WTC11 (cell line): ENCODE measurements around the gene ABCB10. TPM values are rescaled to one million over a fixed set of nuclear protein-coding genes. Genes with fewer than 3 reads are reported as not detected.

Experiments
- CDX4 ChIP-seq: fragments of 250-450 bp; sonication (Bioruptor Pico); IDR thresholded peaks from 2 replicates; pipeline ENCODE4 v1.9.0; 2021; ENCODE audit warnings: moderate library complexity, mild to moderate bottlenecking, inconsistent platforms, borderline replicate concordance
- CREB1 ChIP-seq: sonication (generic); formaldehyde crosslinking; IDR thresholded peaks from 2 replicates; pipeline ENCODE4 v1.8.0; 2023; ENCODE audit warnings: mild to moderate bottlenecking, missing genetic modification reagents
- CREM ChIP-seq: sonication (generic); formaldehyde crosslinking; IDR thresholded peaks from 2 replicates; pipeline ENCODE4 v1.8.1; 2022; ENCODE audit warnings: mild to moderate bottlenecking, missing genetic modification reagents, moderate library complexity
- E2F1 ChIP-seq: sonication (generic); formaldehyde crosslinking; IDR thresholded peaks from 2 replicates; pipeline ENCODE4 v1.8.0; 2022; ENCODE audit warnings: mild to moderate bottlenecking, missing genetic modification reagents
- FOXJ3 ChIP-seq: sonication (generic); formaldehyde crosslinking; IDR thresholded peaks from 2 replicates; pipeline ENCODE4 v1.9.0; 2021; ENCODE audit warnings: missing genetic modification reagents, mild to moderate bottlenecking, borderline replicate concordance
- FOXP1 ChIP-seq: sonication (generic); formaldehyde crosslinking; IDR thresholded peaks from 2 replicates; pipeline ENCODE4 v1.8.0; 2022; ENCODE audit warnings: missing genetic modification reagents, mild to moderate bottlenecking, moderate library complexity, borderline replicate concordance
- GABPB1 ChIP-seq: sonication (generic); formaldehyde crosslinking; IDR thresholded peaks from 2 replicates; pipeline ENCODE4 v1.8.1; 2023; ENCODE audit warnings: mild to moderate bottlenecking, missing genetic modification reagents
- JUN ChIP-seq: sonication (generic); formaldehyde crosslinking; IDR thresholded peaks from 2 replicates; pipeline ENCODE4 v1.8.0; 2023; ENCODE audit warnings: mild to moderate bottlenecking, missing genetic modification reagents
- KAT7 ChIP-seq: sonication (generic); formaldehyde crosslinking; IDR thresholded peaks from 2 replicates; pipeline ENCODE4 v1.8.1; 2023; ENCODE audit warnings: missing genetic modification reagents, mild to moderate bottlenecking, borderline replicate concordance
- MYBL2 ChIP-seq: sonication (generic); formaldehyde crosslinking; IDR thresholded peaks from 2 replicates; pipeline ENCODE4 v1.8.1; 2023; ENCODE audit warnings: mild to moderate bottlenecking, moderate library complexity, missing genetic modification reagents
- NR1H2 ChIP-seq: sonication (generic); formaldehyde crosslinking; IDR thresholded peaks from 2 replicates; pipeline ENCODE4 v1.9.0; 2021; ENCODE audit warnings: mild to moderate bottlenecking, moderate library complexity, missing genetic modification reagents
- PREB ChIP-seq: sonication (generic); formaldehyde crosslinking; IDR thresholded peaks from 2 replicates; pipeline ENCODE4 v1.8.1; 2022; ENCODE audit warnings: mild to moderate bottlenecking, missing genetic modification reagents, moderate library complexity, borderline replicate concordance
- RELA ChIP-seq: sonication (generic); formaldehyde crosslinking; IDR thresholded peaks from 2 replicates; pipeline ENCODE4 v1.8.1; 2022; ENCODE audit warnings: missing genetic modification reagents, mild to moderate bottlenecking, borderline replicate concordance
- SMAD3 ChIP-seq: sonication (generic); formaldehyde crosslinking; IDR thresholded peaks from 2 replicates; pipeline ENCODE4 v1.8.0; 2022; ENCODE audit warnings: missing genetic modification reagents, mild to moderate bottlenecking, borderline replicate concordance
- STAT6 ChIP-seq: sonication (generic); formaldehyde crosslinking; conservative IDR thresholded peaks from 2 replicates; pipeline ENCODE4 v1.8.1; 2023; ENCODE audit warnings: mild to moderate bottlenecking, low read depth, missing genetic modification reagents, moderate library complexity
- TEAD1 ChIP-seq: sonication (generic); formaldehyde crosslinking; IDR thresholded peaks from 2 replicates; pipeline ENCODE4 v1.8.0; 2022; ENCODE audit warnings: mild to moderate bottlenecking, missing genetic modification reagents
- TEAD4 ChIP-seq: sonication (generic); formaldehyde crosslinking; IDR thresholded peaks from 2 replicates; pipeline ENCODE4 v1.8.0; 2022; ENCODE audit warnings: mild to moderate bottlenecking, missing genetic modification reagents
- TP53 ChIP-seq: sonication (generic); formaldehyde crosslinking; IDR thresholded peaks from 2 replicates; pipeline ENCODE4 v1.8.1; 2023; ENCODE audit warnings: mild to moderate bottlenecking, missing genetic modification reagents
- ZNF121 ChIP-seq: sonication (generic); formaldehyde crosslinking; IDR thresholded peaks from 2 replicates; pipeline ENCODE4 v1.8.0; 2023; ENCODE audit warnings: missing genetic modification reagents
- ZNF219 ChIP-seq: sonication (generic); formaldehyde crosslinking; IDR thresholded peaks from 2 replicates; pipeline ENCODE4 v1.8.0; 2023; ENCODE audit warnings: missing genetic modification reagents, mild to moderate bottlenecking, borderline replicate concordance
- ZNF416 ChIP-seq: fragments of 250-450 bp; sonication (Bioruptor Pico); IDR thresholded peaks from 2 replicates; pipeline ENCODE4 v1.9.0; 2021; ENCODE audit warnings: mild to moderate bottlenecking, inconsistent platforms
- ZNF423 ChIP-seq: fragments of 250-450 bp; sonication (Bioruptor Pico); IDR thresholded peaks from 2 replicates; pipeline ENCODE4 v2.1.2; 2022; ENCODE audit warnings: mild to moderate bottlenecking, moderate library complexity
- ZNF512 ChIP-seq: sonication (generic); formaldehyde crosslinking; IDR thresholded peaks from 2 replicates; pipeline ENCODE4 v1.8.1; 2022; ENCODE audit warnings: missing genetic modification reagents, borderline replicate concordance
- total RNA-seq: library from RNA; stranded (reverse); gene quantifications from 3 replicates; pipeline ENCODE4 v1.2.3, GENCODE V29; 2021
- TF ChIP-seq, protein P1 (sequence below): sonication (generic); formaldehyde crosslinking; IDR thresholded peaks from 2 replicates; pipeline ENCODE4 v1.8.1; 2022; ENCODE audit warnings: low read depth, mild to moderate bottlenecking, moderate library complexity, missing genetic modification reagents, borderline replicate concordance
- TF ChIP-seq, protein P2 (sequence below): sonication (generic); formaldehyde crosslinking; IDR thresholded peaks from 2 replicates; pipeline ENCODE4 v1.8.1; 2022; ENCODE audit warnings: mild to moderate bottlenecking, moderate library complexity, missing genetic modification reagents
- TF ChIP-seq, protein P3 (sequence below): sonication (generic); formaldehyde crosslinking; IDR thresholded peaks from 2 replicates; pipeline ENCODE4 v1.8.1; 2023; ENCODE audit warnings: mild to moderate bottlenecking, missing genetic modification reagents, moderate library complexity

Gene ABCB10
- total RNA-seq, 1 experiment from 2014 or later: 11.0 TPM

GRCh38 chr1:229558460-229559335, at the start of gene ABCB10 (continued):
- TF ChIP-seq, protein P1, sequence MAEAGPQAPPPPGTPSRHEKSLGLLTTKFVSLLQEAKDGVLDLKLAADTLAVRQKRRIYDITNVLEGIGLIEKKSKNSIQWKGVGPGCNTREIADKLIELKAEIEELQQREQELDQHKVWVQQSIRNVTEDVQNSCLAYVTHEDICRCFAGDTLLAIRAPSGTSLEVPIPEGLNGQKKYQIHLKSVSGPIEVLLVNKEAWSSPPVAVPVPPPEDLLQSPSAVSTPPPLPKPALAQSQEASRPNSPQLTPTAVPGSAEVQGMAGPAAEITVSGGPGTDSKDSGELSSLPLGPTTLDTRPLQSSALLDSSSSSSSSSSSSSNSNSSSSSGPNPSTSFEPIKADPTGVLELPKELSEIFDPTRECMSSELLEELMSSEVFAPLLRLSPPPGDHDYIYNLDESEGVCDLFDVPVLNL: no peak
- TF ChIP-seq ZNF423: peak; percentile 97
- no peak for TF ChIP-seq PREB
- no peak for TF ChIP-seq STAT6 (CRISPR knock-in tag)
- TF ChIP-seq SMAD3 (CRISPR knock-in tag): no peak
- no peak for TF ChIP-seq TP53 (CRISPR knock-in tag)
- TF ChIP-seq MYBL2 (CRISPR knock-in tag): peak; percentile 66; the same call in 1 of the 2 replicates
- TF ChIP-seq FOXP1 (CRISPR knock-in tag): peak; percentile 81; the same call in 1 of the 2 replicates
- no peak for TF ChIP-seq CREB1 (CRISPR knock-in tag)
- no peak for TF ChIP-seq ZNF416
- 0 out of 2 replicates have a peak, but pooled peaks have one; percentile 52 for TF ChIP-seq ZNF219 (CRISPR knock-in tag)
- TF ChIP-seq JUN: no peak; the same call in 1 of the 2 replicates
- TF ChIP-seq, protein P2, sequence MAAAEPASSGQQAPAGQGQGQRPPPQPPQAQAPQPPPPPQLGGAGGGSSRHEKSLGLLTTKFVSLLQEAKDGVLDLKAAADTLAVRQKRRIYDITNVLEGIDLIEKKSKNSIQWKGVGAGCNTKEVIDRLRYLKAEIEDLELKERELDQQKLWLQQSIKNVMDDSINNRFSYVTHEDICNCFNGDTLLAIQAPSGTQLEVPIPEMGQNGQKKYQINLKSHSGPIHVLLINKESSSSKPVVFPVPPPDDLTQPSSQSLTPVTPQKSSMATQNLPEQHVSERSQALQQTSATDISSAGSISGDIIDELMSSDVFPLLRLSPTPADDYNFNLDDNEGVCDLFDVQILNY (CRISPR knock-in tag): peak; percentile 90; the same call in 1 of the 2 replicates
- TF ChIP-seq, protein P3, sequence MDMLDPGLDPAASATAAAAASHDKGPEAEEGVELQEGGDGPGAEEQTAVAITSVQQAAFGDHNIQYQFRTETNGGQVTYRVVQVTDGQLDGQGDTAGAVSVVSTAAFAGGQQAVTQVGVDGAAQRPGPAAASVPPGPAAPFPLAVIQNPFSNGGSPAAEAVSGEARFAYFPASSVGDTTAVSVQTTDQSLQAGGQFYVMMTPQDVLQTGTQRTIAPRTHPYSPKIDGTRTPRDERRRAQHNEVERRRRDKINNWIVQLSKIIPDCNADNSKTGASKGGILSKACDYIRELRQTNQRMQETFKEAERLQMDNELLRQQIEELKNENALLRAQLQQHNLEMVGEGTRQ (CRISPR knock-in tag): no peak
- no peak for TF ChIP-seq E2F1
- TF ChIP-seq ZNF512 (CRISPR knock-in tag): no peak
- no peak; the same call in 1 of the 2 replicates for TF ChIP-seq GABPB1 (CRISPR knock-in tag)
- TF ChIP-seq ZNF121 (CRISPR knock-in tag): no peak
- TF ChIP-seq NR1H2 (CRISPR knock-in tag): no peak
- TF ChIP-seq RELA (CRISPR knock-in tag): no peak
- TF ChIP-seq TEAD4 (CRISPR knock-in tag): no peak
- no peak for TF ChIP-seq KAT7
- no peak for TF ChIP-seq FOXJ3
- TF ChIP-seq CREM (CRISPR knock-in tag): no peak; the same call in 1 of the 2 replicates
- TF ChIP-seq TEAD1: peak; percentile 84; the same call in 1 of the 2 replicates
- TF ChIP-seq CDX4 (CRISPR knock-in tag): no peak
